Central memory CD4-positive, alpha-beta T cell (primary cell): ENCODE measurements around the gene LSMEM2.

Experiments used
- DNase-seq: peaks from one replicate; pipeline ENCODE4 v3.0.0; 2022

The LSMEM2 gene

DNA sequence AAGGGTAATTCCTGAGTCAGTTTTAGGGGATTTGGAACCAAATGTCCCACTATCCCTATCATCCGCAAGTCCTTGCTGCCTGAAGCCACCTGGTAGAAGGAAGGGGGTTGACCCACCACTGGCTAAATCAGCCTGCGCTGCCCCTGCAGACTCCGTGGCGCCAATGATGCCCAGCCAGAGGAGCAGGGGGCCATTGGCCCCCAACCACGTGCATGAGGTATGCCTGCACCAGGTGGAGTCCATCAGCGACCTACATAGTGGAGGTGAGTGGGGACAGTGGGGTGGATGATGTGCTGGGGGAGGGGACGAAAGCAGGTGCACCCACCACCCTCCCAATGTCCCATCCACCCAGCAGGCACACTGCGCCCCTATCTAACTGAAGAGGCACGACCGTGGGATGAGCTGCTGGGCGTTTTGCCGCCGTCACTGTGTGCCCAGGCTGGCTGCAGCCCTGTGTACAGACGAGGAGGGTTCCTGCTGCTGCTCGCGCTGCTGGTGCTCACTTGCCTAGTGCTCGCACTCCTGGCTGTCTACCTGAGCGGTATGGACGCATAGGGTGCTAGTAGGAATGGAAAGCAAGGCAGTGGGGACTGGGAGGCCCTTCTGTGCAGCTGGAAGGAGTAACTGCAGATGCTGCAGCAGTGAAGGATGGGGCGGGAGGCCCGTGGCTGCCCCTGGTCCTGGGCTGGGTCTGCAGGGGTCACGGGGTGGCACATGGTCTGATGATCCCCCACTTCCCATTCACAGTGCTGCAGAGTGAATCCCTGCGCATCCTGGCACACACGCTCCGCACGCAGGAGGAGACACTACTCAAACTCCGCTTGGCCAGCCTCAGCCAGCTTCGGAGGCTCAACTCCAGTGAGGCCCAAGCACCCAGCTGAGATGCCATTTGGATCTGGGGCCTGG, 7.7 kb downstream of the LSMEM2 start:
- no peak for DNase-seq

DNA sequence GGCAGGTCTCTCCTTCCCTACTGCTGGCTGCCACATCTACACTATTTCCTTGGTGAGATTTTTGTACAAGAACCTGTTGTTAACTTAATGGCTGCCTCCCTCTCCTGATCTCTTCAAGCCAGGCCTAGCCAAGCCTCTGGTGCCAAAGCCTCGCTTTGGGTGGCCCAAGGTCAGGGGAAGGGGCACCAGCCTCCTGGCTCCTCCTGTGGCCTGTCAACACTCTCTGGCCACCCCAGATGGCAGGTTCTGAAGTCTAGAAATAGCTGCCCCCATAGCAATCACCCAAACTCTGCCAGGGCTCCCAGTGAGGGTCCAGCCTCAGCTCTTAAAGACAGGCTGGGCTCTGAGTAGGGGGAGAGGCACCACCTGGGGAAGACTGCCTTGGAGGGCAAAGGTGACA, 8.4 kb downstream of the LSMEM2 start:
- no peak for DNase-seq

GRCh38 chr3:50288387-50289007, 9.6 kb downstream of the LSMEM2 start:
- no peak for DNase-seq

- no peak for DNase-seq
These were observed 10.2 kb downstream of the LSMEM2 start for GRCh38 chr3:50289130-50289529.

DNA sequence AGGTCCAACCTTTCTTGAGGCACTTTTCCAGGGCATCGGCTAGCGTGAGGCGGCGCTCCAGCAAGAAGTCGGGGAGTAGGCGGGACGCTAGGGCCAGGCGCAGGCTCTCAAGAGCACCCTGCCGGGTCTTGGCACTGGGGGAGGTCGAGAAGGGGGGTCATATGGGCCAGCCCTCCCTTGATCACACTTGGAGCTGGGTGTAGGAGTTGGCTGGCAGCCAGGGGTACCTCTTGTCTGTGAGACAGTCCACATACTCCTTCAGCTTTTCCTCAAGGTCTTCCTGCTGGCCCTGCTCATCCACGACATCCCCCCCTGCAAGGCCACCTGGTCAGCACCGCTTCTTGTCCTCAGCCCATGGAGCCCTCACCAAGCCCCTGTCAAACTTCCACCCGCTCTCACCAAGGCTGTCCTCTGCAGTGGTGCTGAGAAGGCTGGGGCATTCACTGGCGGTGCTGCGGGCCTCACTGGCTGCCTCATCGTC, 11.3 kb downstream of the LSMEM2 start:
- DNase-seq = no peak

DNA sequence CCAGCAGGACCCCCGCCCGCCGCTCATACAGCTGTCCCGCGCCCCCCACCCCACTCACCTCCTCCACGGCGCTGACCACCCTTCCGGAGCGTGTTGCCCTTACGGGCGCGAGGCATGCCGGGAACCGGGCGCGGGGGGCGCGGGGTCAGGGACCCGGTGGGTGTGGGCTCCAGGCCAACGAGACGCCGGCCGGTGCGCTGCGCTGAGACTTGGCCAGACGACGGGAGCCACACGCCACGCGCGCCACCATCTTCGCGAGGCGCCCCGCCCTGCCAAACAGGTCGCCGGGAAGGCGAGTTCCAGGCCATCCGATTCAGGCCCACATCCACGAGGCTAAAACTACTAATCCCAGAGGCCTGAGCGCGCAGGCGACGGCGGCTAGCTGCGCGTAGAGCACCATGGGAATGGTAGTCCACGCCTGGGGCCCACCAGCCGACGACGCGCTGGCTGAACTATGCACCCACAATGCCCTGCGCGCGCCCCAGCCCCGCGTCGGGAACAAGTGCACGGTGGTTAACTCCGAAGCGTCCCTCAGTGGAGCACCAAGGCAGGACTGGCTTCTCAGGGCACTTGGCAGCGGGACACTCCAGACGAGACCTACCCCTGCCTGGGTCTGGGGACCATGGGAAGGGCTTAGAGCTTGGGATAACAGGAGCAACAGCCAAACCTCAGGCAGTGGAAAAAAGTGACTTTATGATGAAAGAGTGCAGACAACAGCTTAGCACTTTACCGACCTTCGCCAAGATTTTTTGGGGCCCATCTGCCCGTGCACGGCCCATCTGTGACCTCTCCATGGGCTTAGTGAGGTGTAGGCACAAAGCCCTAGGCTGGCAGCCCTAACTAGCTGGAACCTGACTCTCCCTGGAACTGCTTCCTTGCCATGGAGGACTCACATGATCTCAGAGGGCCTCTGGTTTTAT, 13.5 kb downstream of the LSMEM2 start, which contains the start of gene IFRD2:
TSS of gene IFRD2 (minus strand) at position 271 of the 920 bp plus-strand sequence. CDS start at position 116, 155 bp downstream.
- peak; percentile 95 for DNase-seq

GRCh38 chr3:50293079-50293801, 14.4 kb downstream of the LSMEM2 start:
- DNase-seq = no peak

DNA sequence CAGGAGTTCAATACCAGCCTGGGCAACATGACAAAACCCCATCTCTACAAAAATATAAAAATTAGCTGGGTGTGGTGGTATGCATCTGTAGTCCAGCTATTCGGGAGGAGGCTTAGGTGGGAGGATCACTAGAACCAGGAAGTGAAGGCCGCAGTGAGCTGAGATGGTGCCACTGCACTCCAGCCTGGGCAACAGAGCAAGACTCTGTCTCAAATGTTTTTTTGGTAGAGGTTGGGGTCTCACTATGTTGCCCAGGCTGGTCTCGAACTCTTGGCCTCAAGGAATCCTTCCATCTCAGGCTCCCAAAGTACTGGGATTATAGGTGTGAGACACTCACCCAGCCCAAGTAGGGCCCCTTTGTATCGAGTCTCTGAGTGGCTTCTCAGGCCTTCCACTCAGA, 15.2 kb downstream of the LSMEM2 start:
- DNase-seq = no peak

- no peak for DNase-seq
These were observed 15.9 kb downstream of the LSMEM2 start for GRCh38 chr3:50294492-50295403.

DNA sequence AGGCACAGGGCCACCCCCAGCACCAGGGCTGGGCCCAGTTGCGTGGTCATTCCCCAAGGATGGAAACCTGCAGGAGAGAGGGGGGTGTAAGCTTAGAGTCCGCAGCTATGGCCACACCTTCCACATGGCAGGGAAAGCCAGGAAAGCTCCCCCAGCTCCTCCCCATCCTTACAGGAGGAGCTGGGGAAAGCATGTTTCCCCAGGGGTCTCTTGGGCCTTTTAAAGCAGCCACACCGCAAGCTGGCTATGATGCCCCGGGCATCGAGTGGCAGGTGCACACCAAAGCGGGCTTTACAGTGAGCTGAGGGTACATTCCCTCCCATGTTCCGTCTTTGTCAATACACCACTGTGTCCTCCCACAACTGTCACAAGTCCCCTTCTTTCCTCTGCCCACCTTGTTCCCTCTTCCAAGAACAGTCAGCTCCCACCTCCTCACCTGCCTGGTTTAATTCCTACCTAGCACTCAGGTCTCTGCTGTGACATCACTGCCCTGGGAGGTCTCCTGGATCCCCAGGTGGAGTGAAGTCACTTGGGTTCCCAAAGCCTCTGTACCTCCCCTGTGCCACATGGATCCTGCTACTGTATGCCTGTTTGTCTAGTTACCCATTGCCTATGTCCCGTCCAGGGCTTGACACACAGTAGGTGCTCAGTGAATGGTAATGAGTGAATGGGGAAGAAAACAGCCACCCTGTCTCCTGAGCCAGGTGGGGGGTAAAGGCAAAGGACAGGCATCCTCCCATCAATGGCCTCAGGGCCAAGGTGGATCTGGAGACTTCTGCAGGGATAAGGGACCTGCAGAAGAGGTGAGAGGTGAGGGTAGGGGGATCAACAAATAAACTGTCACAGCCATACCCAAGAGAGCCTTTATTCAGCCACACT, 16.9 kb downstream of the LSMEM2 start:
- DNase-seq = no peak

- no peak for DNase-seq
These were observed 18.0 kb downstream of the LSMEM2 start for GRCh38 chr3:50296721-50297383.

GRCh38 chr3:50297384-50297775, 18.5 kb downstream of the LSMEM2 start:
- DNase-seq = no peak

DNA sequence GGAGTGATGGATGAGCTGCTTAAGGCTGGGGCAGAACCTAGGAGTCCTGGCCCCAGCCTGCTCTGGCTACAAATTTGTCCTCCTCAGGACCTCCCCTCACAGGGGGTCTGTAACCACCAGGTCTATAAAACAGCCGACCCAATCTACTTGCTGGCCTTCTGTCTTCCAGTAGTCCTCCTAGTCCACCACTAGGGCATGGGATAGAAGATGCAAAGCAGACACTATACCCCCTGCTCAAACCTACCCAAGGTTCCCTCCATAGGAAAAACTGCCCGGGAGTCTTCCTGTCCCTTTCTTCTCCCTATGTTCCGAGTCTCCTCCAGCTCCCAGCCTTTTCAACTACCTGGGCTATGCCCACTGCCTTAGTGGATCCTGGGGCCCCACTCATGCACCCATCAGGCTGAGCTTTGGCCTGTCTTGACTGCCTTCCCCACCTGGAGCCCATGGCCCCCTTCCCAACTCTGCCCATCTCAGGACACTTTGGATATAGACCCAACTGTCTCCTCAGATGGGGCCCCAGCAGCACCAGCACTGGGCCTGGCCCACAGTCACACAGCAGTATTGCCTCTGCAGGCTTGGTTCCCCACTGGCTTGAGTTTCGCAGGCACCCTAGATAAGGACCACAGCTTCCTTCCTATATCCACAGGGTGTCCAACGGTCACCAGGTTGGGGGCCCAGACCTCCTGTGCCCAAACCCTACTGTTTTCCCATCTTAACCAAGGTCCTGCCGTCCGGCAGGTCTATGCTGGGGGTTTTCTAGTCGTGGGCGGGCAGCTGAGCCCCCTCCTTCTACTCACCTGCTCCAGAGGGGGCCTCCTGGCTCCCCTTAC, 19.2 kb downstream of the LSMEM2 start:
- DNase-seq = no peak

- DNase-seq = peak; percentile 100
These were observed 20.1 kb downstream of the LSMEM2 start, which contains the start of the genes HYAL3 and NAA80 for GRCh38 chr3:50298836-50299637. TSS of gene HYAL3 (minus strand) at chr3:50299405. CDS start at chr3:50295602, 3,803 bp downstream. TSS of gene NAA80 (minus strand) at chr3:50299405. CDS start at chr3:50297463, 1,942 bp downstream.

- DNase-seq = no peak
These were observed 20.7 kb downstream of the LSMEM2 start for GRCh38 chr3:50299638-50299928.

DNA sequence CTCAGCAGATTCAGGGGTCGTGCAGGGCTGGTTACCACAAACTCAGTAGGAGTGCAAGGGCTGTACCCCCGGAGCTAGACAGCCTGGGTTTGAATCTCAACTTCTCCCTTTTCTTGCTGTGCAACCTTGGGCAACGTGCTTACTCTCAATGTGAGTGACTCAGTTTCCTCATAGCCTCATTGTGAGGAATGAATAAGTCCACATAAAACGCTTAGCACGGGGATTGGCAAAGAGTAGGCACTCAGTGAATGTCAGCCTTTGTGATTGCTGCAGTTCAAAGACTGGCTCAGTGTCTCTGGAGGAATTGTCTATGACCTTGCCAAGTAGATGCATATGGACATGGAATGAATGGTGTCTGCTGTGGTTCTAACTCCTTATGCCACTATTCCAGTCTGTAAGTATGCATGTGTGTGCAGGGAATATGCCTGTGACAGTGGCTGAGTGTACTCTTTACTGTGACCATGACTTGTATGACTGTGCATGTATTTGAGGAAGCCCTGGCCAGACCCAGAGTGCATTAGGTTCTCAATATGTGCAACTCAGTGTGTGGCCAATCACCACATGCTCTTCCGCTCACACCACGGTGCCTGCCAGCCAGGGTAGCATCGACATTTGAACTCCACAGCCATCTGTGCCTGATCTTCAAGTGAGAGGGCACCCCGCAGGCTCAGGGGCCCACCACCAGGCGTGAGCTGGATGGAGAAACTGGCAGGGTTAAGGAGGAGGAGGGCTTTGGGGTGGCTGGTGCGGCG, 21.2 kb downstream of the LSMEM2 start:
- no peak for DNase-seq
